GM23248 (cell line): ENCODE results near the gene GLB1L3. TPM values are rescaled to one million over a fixed set of nuclear protein-coding genes. Genes with fewer than 3 reads are reported as not detected.

ENCODE experiments used
- DNase-seq: peaks from one replicate; pipeline ENCODE4 v3.0.0-alpha.2; 2015
- H2AFZ ChIP-seq: fragments of 200-600 bp; sonication (generic); 2 replicates; pipeline ENCODE4 v1.6.1; 2016; ENCODE audit warnings: antibody characterized with exemption
- H3F3A ChIP-seq: fragments of 200-600 bp; sonication (generic); 2 replicates; pipeline ENCODE4 v1.6.1; 2016; ENCODE audit warnings: mild to moderate bottlenecking, antibody characterized with exemption, mixed run types; ENCODE audit not compliant: insufficient read depth
- H3K27ac ChIP-seq: fragments of 200-600 bp; sonication (generic); 2 replicates; pipeline ENCODE4 v1.5.1; 2016; ENCODE audit warnings: mild to moderate bottlenecking
- H3K27me3 ChIP-seq: fragments of 200-600 bp; sonication (generic); replicated peaks from 2 replicates; pipeline ENCODE4 v1.6.1; 2016; ENCODE audit warnings: mild to moderate bottlenecking; ENCODE audit not compliant: insufficient read depth
- H3K36me3 ChIP-seq: fragments of 200-600 bp; sonication (generic); 2 replicates; pipeline ENCODE4 v1.6.1; 2016; ENCODE audit warnings: low read depth, mild to moderate bottlenecking
- H3K4me1 ChIP-seq: fragments of 200-600 bp; sonication (generic); 2 replicates; pipeline ENCODE4 v1.6.1; 2016; ENCODE audit warnings: mild to moderate bottlenecking; ENCODE audit not compliant: insufficient read depth
- H3K4me2 ChIP-seq: fragments of 200-600 bp; sonication (generic); one replicate; pipeline ENCODE4 v1.6.1; 2016; ENCODE audit warnings: mild to moderate bottlenecking; ENCODE audit not compliant: unreplicated experiment
- H3K4me3 ChIP-seq: fragments of 200-600 bp; sonication (generic); 2 replicates; pipeline ENCODE4 v1.5.1; 2016; ENCODE audit warnings: mild to moderate bottlenecking
- H3K79me2 ChIP-seq: fragments of 200-600 bp; sonication (generic); 2 replicates; pipeline ENCODE4 v1.6.1; 2016; ENCODE audit warnings: mild to moderate bottlenecking; ENCODE audit not compliant: insufficient read depth
- H3K9ac ChIP-seq: fragments of 200-600 bp; sonication (generic); 2 replicates; pipeline ENCODE4 v1.6.1; 2016; ENCODE audit warnings: mild to moderate bottlenecking
- H3K9me2 ChIP-seq: fragments of 200-600 bp; sonication (generic); 2 replicates; pipeline ENCODE4 v1.6.1; 2016; ENCODE audit warnings: mixed run types, mild to moderate bottlenecking, moderate library complexity; ENCODE audit not compliant: insufficient read depth
- H3K9me3 ChIP-seq: fragments of 200-600 bp; sonication (generic); one replicate; pipeline ENCODE4 v1.6.1; 2017; ENCODE audit warnings: low read depth
- H4K20me1 ChIP-seq: fragments of 200-600 bp; sonication (generic); 2 replicates; pipeline ENCODE4 v1.6.0; 2016; ENCODE audit not compliant: insufficient read depth
- EZH2 ChIP-seq: fragments of 200-600 bp; sonication (generic); IDR thresholded peaks from 2 replicates; pipeline ENCODE4 v1.6.1; 2018; ENCODE audit warnings: antibody characterized with exemption, mild to moderate bottlenecking; ENCODE audit not compliant: insufficient read depth, poor library complexity, severe bottlenecking
- EZH2phosphoT487 ChIP-seq: fragments of 200-600 bp; sonication (generic); IDR thresholded peaks from 2 replicates; pipeline ENCODE4 v1.6.1; 2018; ENCODE audit warnings: antibody characterized with exemption, moderate library complexity, mild to moderate bottlenecking, low read depth; ENCODE audit not compliant: insufficient read depth
- WGBS, 2 experiments: methylation state at CpG; one replicate each; pipeline ENCODE4 v1.1.6; 2015 to 2017; ENCODE audit warnings: low lambda C conversion rate in 2 of 2, low coverage in 1 of 2; ENCODE audit errors: missing lambda C conversion rate in 2 of 2; 5-methylcytosine and 5-hydroxymethylcytosine counted together
- in situ Hi-C: fragments of 300-500 bp; cut with MboI; formaldehyde crosslinking; loops from 2 replicates; pipeline ENCODE4 v1.15.0; 2020
- polyA plus RNA-seq: library from polyadenylated mRNA; unstranded; fragments of >200 nt; fragmentation: Nextera tagmentation; extraction: Ambion mirVana; gene quantifications from 2 replicates; pipeline ENCODE4 v1.2.1, GENCODE V29; 2016
- total RNA-seq: library from RNA; depleted of rRNA; stranded (reverse); fragments of >200 nt; shearing (Covaris generic); gene quantifications from 2 replicates; pipeline ENCODE4 v1.2.3, GENCODE V29; 2014; rRNA removed

Gene GLB1L3
- total RNA-seq (not detected in 2 replicates), polyA plus RNA-seq (not detected in 2 replicates)

- peak; percentile 60 for DNase-seq
- Histone ChIP-seq H2AFZ (peak within 1 kb of the TSS; percentile 66), H3K4me3 (no peak within 1 kb of the TSS; the same call in 1 of the 2 replicates), H3K9me2 (no peaks in the 10 kb centered on the region), H3K27me3 (peaks cover 80% of the 10 kb centered on the region), H3K9me3 (no peaks in the 10 kb centered on the region), H3K9ac (no peak within 1 kb of the TSS), H3K4me1 (no peaks in the 10 kb centered on the region), H3F3A (no peaks in the 10 kb centered on the region), H3K4me2 (peak within 1 kb of the TSS; percentile 37), H4K20me1 (no peaks in the 10 kb centered on the region), H3K27ac (no peak within 1 kb of the TSS), H3K79me2 (no peaks in the 10 kb centered on the region), H3K36me3 (no peaks in the 10 kb centered on the region)
- peak; percentile 27 for TF ChIP-seq EZH2
- TF ChIP-seq EZH2phosphoT487 = no peak; the same call in 1 of the 2 replicates
- in situ Hi-C loops = no loop called here
- WGBS, 2 experiments = 7% methylated on average over 68 of the region's 68 CpGs
Observed at GRCh38 chr11:134275534-134276395, at the start of gene GLB1L3. Gene GLB1L3 (plus strand): TSS chr11:134276379. CDS start chr11:134276741, 362 bp downstream.

GRCh38 chr11:134226806-134227325 is 49.3 kb upstream of the GLB1L3 start:
- Histone ChIP-seq H3K9me3 (no peaks in the 10 kb centered on the region), H3K79me2 (peaks cover 89% of the 10 kb centered on the region), H3K27ac (no peak overlapping the region), H3K9me2 (no peaks in the 10 kb centered on the region), H4K20me1 (peaks cover 17% of the 10 kb centered on the region; the same call in 1 of the 2 replicates), H2AFZ (no peak overlapping the region), H3F3A (peaks cover 20% of the 10 kb centered on the region), H3K4me1 (peaks cover 43% of the 10 kb centered on the region), H3K4me3 (no peak overlapping the region), H3K36me3 (no peaks in the 10 kb centered on the region), H3K27me3 (no peaks in the 10 kb centered on the region), H3K4me2 (peak overlapping the region; percentile 79), H3K9ac (peak overlapping the region; percentile 87; the same call in 1 of the 2 replicates)
- WGBS, 2 experiments = 87 to 88% methylated on average over 5 of the region's 5 CpGs
- in situ Hi-C loops = no loop called here
- TF ChIP-seq EZH2 (no peak), EZH2phosphoT487 (no peak)
- DNase-seq = peak; percentile 4

- TF ChIP-seq EZH2phosphoT487 (no peak), EZH2 (no peak)
- Histone ChIP-seq H3K9me3 (no peaks in the 10 kb centered on the region), H3K9ac (no peak overlapping the region), H4K20me1 (peaks cover 17% of the 10 kb centered on the region; the same call in 1 of the 2 replicates), H3F3A (peaks cover 20% of the 10 kb centered on the region), H3K9me2 (no peaks in the 10 kb centered on the region), H3K4me2 (peak overlapping the region; percentile 16), H3K27me3 (no peaks in the 10 kb centered on the region), H3K4me3 (no peak overlapping the region), H3K36me3 (no peaks in the 10 kb centered on the region), H3K79me2 (peaks cover 89% of the 10 kb centered on the region), H3K4me1 (peaks cover 37% of the 10 kb centered on the region), H3K27ac (peak overlapping the region; percentile 55), H2AFZ (no peak overlapping the region)
- WGBS, 2 experiments = 37 to 43% methylated on average over 6 of the region's 6 CpGs
- in situ Hi-C loops = no loop called here
- peak; percentile 82 for DNase-seq
Observed at GRCh38 chr11:134228625-134229024, 47.6 kb upstream of the GLB1L3 start.

- 11 to 20% methylated on average over 6 of the region's 6 CpGs for WGBS, 2 experiments
- peaks cover 37% of the 10 kb centered on the region for H3K4me1 ChIP-seq
- DNase-seq = peak; percentile 62
Observed at GRCh38 chr11:134229126-134229790, 46.9 kb upstream of the GLB1L3 start.

More at GRCh38 chr11:134229126-134229790, 46.9 kb upstream of the GLB1L3 start:
- no peaks in the 10 kb centered on the region for H3K9me2 ChIP-seq
- no peaks in the 10 kb centered on the region for H3K9me3 ChIP-seq
- H4K20me1 ChIP-seq = peaks cover 17% of the 10 kb centered on the region; the same call in 1 of the 2 replicates
- H3F3A ChIP-seq = peaks cover 20% of the 10 kb centered on the region
- in situ Hi-C loops = no loop called here
- no peaks in the 10 kb centered on the region for H3K27me3 ChIP-seq
- H3K27ac ChIP-seq = peak overlapping the region; percentile 55
- H3K9ac ChIP-seq = no peak overlapping the region
- H2AFZ ChIP-seq = no peak overlapping the region
- H3K4me2 ChIP-seq = peak overlapping the region; percentile 16
- TF ChIP-seq EZH2phosphoT487 (no peak), EZH2 (no peak)
- H3K4me3 ChIP-seq = no peak overlapping the region
- peaks cover 95% of the 10 kb centered on the region for H3K79me2 ChIP-seq
- no peaks in the 10 kb centered on the region for H3K36me3 ChIP-seq
